GM12878 (cell line): Measurements from ENCODE around the gene CREB5. TPM values are rescaled to one million over a fixed set of nuclear protein-coding genes. Genes with fewer than 3 reads are reported as not detected.

Experiments used
- BCL11A ChIP-seq: IDR thresholded peaks from 2 replicates; pipeline ENCODE4 v1.6.1; 2011; ENCODE audit warnings: low read depth, low read length
- BCL3 ChIP-seq: IDR thresholded peaks from 2 replicates; pipeline ENCODE4 v1.6.1; 2011; ENCODE audit warnings: borderline replicate concordance, low read depth, mild to moderate bottlenecking, moderate library complexity, low read length; ENCODE audit not compliant: insufficient read depth, poor library complexity, severe bottlenecking
- CBFB ChIP-seq: IDR thresholded peaks from 2 replicates; pipeline ENCODE4 v1.6.1; 2016; ENCODE audit warnings: antibody characterized with exemption, low read depth
- CBX3 ChIP-seq: fragments of 200-600 bp; sonication (generic); IDR thresholded peaks from 2 replicates; pipeline ENCODE4 v1.6.1; 2016; ENCODE audit warnings: low read depth, borderline replicate concordance
- CBX5 ChIP-seq: sonication (generic); IDR thresholded peaks from 2 replicates; pipeline ENCODE4 v1.6.1; 2016; ENCODE audit warnings: low read depth, moderate library complexity, mild to moderate bottlenecking, inconsistent platforms
- CHD2 ChIP-seq: IDR thresholded peaks from 2 replicates; pipeline ENCODE4 v1.6.1; 2011; ENCODE audit warnings: low read depth, low read length, improper control_type of control experiment, borderline replicate concordance
- E2F4 ChIP-seq: IDR thresholded peaks from 2 replicates; pipeline ENCODE4 v1.6.1; 2012; ENCODE audit warnings: low read depth, low read length, improper control_type of control experiment
- E4F1 ChIP-seq: fragments of 450-650 bp; IDR thresholded peaks from 2 replicates; pipeline ENCODE4 v1.6.1; 2018; ENCODE audit warnings: borderline replicate concordance, mild to moderate bottlenecking; ENCODE audit not compliant: partially characterized antibody
- FOXK2 ChIP-seq: fragments of 450-650 bp; IDR thresholded peaks from 2 replicates; pipeline ENCODE4 v1.6.1; 2017; ENCODE audit warnings: mild to moderate bottlenecking, moderate library complexity
- FOXM1 ChIP-seq: IDR thresholded peaks from 2 replicates; pipeline ENCODE4 v1.6.1; 2012; ENCODE audit warnings: low read depth, mild to moderate bottlenecking, inconsistent platforms, low read length, moderate library complexity
- HCFC1 ChIP-seq: fragments of 150-350 bp; IDR thresholded peaks from 2 replicates; pipeline ENCODE4 v1.6.1; 2014; ENCODE audit warnings: low read length
- MYC ChIP-seq: IDR thresholded peaks from 2 replicates; pipeline ENCODE4 v1.6.1; 2011; ENCODE audit warnings: mild to moderate bottlenecking, low read length, moderate library complexity, inconsistent platforms; ENCODE audit not compliant: insufficient read depth, insufficient replicate concordance, insufficient read length, severe bottlenecking
- PML ChIP-seq: IDR thresholded peaks from 2 replicates; pipeline ENCODE4 v1.6.1; 2012; ENCODE audit warnings: low read length, inconsistent platforms
- RAD51 ChIP-seq: fragments of 450-650 bp; IDR thresholded peaks from 2 replicates; pipeline ENCODE4 v1.6.1; 2016; ENCODE audit warnings: moderate library complexity, mild to moderate bottlenecking, inconsistent platforms
- RELB ChIP-seq: fragments of 450-650 bp; IDR thresholded peaks from 2 replicates; pipeline ENCODE4 v1.6.1; 2017; ENCODE audit warnings: low read depth, mild to moderate bottlenecking, moderate library complexity
- SMAD5 ChIP-seq: IDR thresholded peaks from 2 replicates; pipeline ENCODE4 v1.6.1; 2016; ENCODE audit warnings: antibody characterized with exemption, low read depth
- SRF ChIP-seq, 2 experiments: IDR thresholded peaks; 2 replicates each; pipeline ENCODE4 v1.6.1; 2011; ENCODE audit warnings: low read depth in 2 of 2, low read length in 2 of 2, mild to moderate bottlenecking in 1 of 2, moderate library complexity in 1 of 2
- TAF1 ChIP-seq: IDR thresholded peaks from 2 replicates; pipeline ENCODE4 v1.6.1; 2011; ENCODE audit warnings: mild to moderate bottlenecking, low read depth, low read length, borderline replicate concordance
- ZBTB40 ChIP-seq: fragments of 450-650 bp; IDR thresholded peaks from 2 replicates; pipeline ENCODE4 v1.6.1; 2016; ENCODE audit warnings: mild to moderate bottlenecking, moderate library complexity, borderline replicate concordance
- ZNF24 ChIP-seq: fragments of 450-650 bp; IDR thresholded peaks from 2 replicates; pipeline ENCODE4 v1.6.1; 2017; ENCODE audit warnings: antibody characterized with exemption, mild to moderate bottlenecking
- polyA plus RNA-seq, 11 experiments: library from polyadenylated mRNA; depleted of rRNA in 4 of 11; unstranded in 6 of 11; stranded (reverse) in 5 of 11; fragments of >200 nt; fragmentation: Nextera tagmentation in 4 of 11; fragmentation: Illumina TruSeq in 1 of 11; extraction: Ambion mirVana in 4 of 11; extraction: Trizol in 1 of 11; gene quantifications; 1 replicate in 1 of 11; 2 replicates in 10 of 11; pipeline versions ENCODE4 v1.2.1 to v1.2.3, GENCODE V29; 2011 to 2016; ENCODE audit warnings: inconsistent platforms in 2 of 11, missing spikeins in 2 of 11, low read depth in 1 of 11
- total RNA-seq, 4 experiments: library from RNA; depleted of rRNA in 3 of 4; stranded (reverse); fragments of >200 nt in 3 of 4; fragmentation: Illumina TruSeq in 1 of 4; extraction: Trizol in 1 of 4; gene quantifications; 2 replicates each; pipeline versions ENCODE4 v1.2.1 to v1.2.3, GENCODE V29; 2013 to 2021

Gene CREB5
- total and polyA plus RNA-seq, 10 of the 15 experiments (the other 5 are each of a cell fraction or from before 2014, with no cell fraction given): 12.9 to 74.1 (median 53.0) TPM

GRCh38 chr7:28623105-28623730 lies 210.9 kb downstream of the CREB5 start (continued):
- TF ChIP-seq CBX5 (no peak), CBFB (no peak), E4F1 (no peak), MYC (no peak), HCFC1 (no peak), E2F4 (no peak), SMAD5 (no peak), RELB (no peak), SRF (IDR thresholded peaks at IDR 0.05; ENCODE audit: low read depth in 2 of 2, low read length in 2 of 2) (no peak), TAF1 (no peak), CHD2 (no peak), CBX3 (no peak), ZBTB40 (no peak), RAD51 (no peak), FOXM1 (peak; percentile 55; the same call in 1 of the 2 replicates), BCL11A (no peak), FOXK2 (no peak), ZNF24 (no peak), BCL3 (peak; percentile 81), PML (peak; percentile 21; the same call in 1 of the 2 replicates)
